GM21367 (cell line): ENCODE results near the gene VAMP7.
"Not testable (repeated sequence)": the region's sequence is repeated elsewhere in the genome, so short reads cannot be mapped to it uniquely, and the experiment has no call there.

ENCODE experiments used
- ATAC-seq: cut with Tn5 transposase; IDR thresholded peaks from one replicate; pipeline ENCODE4 v1.9.1; 2021; ENCODE audit not compliant: unreplicated experiment

Gene VAMP7

GRCh38 chrX:155986995-155987394, 105.8 kb downstream of the VAMP7 start:
- not testable (repeated sequence) for ATAC-seq

- no peak for ATAC-seq
Observed at GRCh38 chrX:155988859-155989258, 107.7 kb downstream of the VAMP7 start.
